Hematopoietic multipotent progenitor cell treated with erythropoietin and hydrocortisone succinate and interleukin-3 and kit ligand, for 17 days (in vitro differentiated cells): ENCODE data around the gene CELF1.

Source experiments
- DNase-seq: peaks from one replicate; pipeline ENCODE4 v3.0.0-alpha.2; 2015; ENCODE audit warnings: low spot score

The CELF1 gene

DNA sequence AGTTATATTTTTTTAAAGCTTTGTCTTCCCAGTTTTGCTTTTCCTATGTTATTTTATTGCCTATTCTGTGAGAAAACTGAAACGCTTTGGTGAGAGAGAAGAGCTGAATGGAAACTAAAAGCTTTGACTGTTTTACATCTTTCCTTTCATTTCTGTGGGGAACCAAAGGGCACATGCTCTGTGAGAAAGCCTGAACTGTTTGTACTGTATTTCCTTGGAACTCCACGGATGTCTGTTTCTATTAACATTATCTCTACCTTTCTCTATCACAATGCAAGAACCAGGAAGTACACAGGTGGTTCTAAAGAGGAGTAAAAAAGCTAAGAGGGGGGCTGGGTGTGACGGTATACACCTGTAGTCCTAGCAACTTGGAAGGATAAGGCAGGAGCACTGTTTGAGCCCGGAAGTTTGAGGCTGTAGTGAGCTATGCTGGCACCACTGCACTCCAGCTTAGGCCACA is 43.8 kb downstream of the CELF1 start:
- DNase-seq = no peak

DNA sequence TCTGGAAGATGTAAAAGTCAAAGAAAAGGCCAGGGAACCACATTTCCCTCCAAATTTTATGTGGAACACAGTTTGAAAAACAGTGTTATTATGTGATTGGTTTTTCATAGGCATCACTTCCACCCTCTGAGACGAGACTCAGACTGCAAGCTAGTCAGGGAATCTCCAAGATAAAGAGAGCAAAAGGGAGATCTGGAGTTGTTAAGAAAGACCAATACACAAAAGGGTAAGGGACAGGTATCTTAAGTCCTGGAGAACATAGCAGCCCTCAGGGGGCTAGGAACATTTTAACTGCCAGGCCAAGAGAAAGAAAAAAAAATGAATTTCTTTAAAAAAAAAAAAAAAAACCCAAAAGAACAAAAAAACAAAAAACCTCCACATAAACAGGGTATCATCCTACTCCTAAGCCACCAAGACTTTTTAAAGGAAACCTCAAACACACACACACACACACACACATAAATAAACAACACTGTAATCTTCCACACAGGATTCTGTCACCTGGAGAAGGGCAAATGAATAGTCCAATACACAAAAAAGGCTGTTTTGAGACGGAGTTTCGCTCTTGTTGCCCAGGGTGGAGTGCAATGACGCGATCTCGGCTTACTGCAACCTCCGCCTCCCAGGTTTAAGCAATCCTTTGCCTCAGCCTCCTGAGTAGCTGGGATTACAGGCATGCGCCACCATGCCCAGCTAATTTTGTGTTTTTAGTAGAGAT is 44.5 kb downstream of the CELF1 start:
- no peak for DNase-seq

DNA sequence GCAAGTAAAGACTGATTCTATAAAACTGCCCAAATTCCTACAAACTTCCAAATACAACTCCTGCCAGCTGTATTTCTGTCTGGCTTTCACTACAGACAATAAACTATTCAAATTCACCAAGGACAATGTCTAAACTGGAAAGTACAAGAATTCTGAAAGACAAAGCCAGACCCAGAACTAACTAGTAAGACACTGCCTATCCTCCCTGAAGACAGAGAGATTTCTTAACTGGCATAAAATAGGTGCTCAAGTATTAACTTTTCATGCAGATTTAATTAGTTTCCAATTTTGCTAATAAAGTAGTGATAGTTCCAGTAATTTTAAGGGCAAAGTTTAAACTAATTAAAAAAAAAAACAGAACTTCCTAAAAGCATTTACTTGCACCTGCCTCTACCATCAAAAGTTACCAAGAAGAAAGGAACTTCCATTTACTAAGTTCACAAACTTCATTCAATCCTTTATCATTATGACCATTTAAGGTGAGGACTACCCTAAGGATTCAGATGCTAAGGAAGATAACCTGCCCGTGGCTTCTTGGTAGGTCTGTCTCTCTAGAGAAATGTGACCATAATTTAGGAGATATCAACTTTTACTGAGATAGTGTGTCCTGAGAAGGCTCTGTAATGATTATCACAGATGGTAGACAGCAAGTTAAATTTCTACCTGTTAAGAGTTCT is 45.2 kb downstream of the CELF1 start:
- no peak for DNase-seq

DNA sequence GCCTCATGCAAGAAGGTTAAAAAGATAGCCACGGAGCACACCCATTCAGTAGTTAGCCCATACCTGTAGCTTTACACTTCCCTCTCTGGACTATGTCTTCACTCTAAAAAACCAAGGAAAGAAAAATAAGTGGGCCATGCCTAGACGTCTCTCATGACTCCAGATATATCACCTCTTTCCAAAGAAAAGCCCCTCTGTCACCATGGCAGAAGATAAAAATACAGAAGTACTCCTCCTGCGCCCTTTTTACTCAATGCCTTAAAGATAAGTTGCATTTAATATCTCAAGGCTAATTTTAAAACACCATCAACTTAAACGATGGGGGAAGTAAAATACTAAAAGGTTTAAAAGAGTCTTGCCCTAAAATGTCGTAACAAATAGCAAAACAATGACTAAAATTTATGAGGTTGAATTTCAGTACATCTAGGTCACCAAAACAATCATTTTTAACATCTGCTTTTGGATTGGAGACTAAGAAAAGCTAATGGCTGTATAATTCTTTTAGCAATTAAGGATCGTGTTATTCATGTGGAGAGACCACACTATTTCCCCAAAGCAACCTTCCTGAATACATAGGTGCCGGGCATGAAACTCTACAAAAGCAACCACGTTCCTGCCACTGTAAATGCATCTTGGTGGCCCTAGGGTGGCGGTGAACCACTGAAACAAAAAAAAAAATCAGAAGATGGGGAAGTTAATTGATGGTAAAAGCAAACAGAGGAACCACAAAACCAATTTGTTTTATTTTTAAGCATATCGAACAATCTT is 46.0 kb downstream of the CELF1 start:
- DNase-seq = no peak

DNA sequence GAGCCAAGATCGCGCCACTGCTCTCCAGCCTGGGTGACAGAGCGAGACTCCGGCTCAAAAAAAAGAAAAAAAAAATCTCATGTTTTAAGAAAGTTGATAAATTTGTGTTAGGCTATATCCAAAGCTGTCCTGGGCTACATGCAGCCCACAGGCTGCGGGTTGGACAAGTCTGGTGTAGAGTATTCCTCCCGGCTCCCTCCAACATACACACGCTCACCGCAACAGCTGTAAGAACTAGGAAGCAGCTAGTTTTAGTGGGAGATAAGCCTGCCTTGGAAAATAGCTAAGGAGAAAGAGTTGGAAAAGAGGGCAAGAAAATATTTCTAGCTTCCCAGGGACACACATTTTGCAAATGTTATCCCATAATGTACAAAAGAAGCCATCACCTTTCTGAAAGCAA is 46.6 kb downstream of the CELF1 start:
- no peak for DNase-seq

DNA sequence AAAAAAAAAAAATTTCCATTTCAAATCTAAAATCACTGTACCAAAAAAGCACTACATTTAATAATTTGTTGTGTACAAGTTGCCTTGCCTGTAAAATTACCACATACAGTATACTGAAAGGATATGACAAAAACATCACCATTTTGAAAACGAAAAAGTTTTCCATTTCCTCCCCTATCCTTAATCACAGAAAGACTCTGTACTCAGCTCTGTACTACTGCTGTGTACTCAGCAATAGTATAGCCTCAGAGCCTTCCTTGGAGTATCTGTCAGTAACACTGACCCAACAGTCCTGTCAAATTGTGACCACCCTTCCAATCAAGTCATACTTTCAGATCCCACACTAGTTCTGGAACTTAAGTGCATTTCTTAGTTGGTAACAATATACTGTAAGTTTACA is 48.0 kb downstream of the CELF1 start:
- DNase-seq = no peak

GRCh38 chr11:47503227-47503626 is 49.7 kb downstream of the CELF1 start:
- DNase-seq = no peak

DNA sequence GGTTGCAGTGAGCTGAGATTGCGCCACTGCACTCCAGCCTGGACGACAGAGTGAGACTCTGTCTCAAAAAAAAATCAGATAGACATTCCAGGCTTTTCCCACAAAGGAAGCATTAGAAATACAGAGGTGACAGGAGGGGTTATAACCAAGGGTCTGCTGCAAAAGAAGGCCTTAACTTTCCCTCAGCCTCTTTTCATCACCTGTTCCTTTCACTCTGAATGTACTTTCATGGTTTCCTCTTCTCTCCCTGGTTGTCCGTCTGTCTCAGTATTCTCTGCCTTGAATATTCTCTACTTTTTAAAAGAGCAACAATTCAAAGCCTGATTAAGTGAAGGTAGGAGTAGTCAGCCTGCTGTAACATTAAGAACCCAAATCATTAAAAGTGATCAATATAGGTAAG is 50.2 kb downstream of the CELF1 start:
- DNase-seq = no peak

DNA sequence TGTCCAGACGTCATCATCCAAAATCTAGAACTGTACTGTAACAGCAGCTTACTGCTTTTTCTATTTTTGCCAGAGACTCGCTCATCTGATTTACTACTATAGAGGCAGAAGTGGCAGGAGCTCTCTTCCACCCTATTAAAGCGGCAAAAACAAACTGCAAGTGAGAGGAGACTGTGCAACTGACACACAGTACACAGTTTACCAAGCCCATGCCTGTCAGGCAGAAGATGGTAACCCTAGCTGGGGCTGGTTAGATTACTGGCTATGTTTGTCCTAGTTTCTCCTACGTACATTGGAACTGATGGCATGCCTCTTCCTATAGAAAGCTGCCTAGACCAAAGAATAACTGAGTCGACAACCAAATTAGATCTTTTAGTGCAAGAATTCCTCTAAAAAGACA is 51.8 kb downstream of the CELF1 start:
- no peak for DNase-seq

DNA sequence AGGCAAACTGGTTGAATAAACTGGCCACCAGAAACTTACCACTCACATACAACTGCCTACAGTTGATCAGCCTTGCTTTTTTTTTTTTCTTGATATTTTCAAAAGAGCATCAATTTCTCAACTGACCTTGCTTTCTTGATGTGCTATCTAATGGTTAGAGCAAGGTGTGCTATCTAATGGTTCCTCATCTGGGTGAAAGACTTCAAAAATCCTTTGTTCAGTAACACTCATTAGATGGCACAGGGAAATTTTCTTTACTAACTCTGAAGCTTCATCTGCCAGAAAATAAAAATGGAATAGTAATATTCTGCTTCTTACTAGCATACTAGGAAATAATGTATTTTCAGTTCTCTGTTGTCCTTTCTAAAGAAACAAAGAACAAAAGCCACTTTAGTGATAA is 52.8 kb downstream of the CELF1 start:
- no peak for DNase-seq

DNA sequence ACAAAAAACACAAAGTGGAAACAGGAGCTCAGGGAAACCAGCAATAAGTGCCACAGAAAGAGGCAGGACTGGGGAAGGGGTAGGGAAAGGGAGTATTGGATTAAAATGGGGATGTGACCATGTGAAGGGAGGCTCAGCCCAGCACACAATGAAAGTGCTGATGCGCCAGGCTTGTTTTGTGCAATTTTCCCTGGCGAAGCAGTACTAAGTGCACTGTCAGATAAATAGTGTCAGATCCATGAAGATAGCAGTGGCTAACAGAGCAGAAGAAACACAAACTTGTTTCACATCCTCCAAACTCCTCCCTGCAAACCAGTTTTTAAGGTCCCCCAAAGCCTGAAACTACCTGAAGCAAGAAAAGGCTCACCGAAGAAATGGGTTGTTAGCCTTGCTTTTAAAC is 53.3 kb downstream of the CELF1 start:
- no peak for DNase-seq

DNA sequence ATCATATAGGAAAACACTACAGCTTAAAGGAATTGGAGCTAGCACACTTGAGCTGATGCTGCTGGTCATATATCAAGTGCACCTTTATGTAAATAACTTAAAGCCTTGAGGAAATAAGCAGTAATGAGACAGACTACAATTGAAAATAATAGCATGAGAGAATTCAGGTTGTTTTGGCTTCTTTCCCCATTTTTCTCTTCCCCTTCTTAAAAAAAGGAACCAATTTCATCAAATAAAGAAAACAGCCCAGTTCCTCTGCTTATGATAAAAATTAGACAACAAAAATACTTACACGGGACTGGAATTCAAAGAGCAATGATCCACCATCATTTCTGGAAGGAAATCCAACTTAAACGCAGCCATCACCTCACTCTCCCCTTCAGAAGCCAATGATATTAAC is 53.8 kb downstream of the CELF1 start:
- DNase-seq = no peak

DNA sequence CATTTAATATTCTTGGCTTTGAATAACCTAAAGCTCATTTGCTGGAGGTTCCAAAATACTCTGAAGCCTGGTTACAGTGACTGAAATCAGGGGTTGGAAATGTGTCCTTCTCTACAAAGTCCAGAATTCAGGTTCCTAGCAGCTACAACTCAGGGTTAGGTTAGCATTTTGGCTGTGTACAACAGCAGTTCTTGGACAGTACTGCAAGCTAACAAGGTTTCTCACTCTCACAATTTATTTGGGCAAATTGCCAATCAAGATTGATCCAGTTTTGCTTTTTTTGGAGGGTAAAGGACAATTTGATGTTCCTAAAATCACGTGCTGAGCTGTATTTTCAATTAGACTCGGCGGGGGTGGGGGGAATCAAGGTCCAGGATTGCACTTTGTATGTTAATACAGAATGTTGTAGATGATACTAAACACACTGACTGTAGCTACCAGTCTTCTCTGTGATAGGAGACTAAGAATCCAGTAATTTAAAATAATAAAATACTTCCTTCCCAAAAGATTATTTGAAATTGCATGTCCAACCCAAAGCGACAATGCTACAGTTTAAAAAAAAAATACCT is 54.3 kb downstream of the CELF1 start:
- no peak for DNase-seq

DNA sequence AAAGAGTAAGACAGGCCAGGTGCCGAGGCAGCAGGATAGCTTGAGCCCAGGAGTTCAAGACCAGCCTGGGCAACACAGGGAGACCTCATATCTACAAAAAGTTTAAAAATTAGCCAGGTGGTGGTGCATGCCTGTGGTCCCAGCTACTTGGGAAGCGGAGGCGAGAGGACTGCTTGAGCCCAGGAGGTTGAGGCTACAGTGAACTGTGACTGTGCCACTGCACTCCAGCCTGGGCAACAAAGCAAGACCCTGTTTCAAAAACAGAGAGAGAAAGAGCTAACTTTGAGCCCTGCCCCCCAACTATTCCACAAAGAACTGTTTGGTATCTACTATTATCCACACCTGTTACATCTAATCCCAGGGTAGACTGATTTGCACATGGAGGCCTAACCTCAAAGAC is 54.8 kb downstream of the CELF1 start:
- no peak for DNase-seq

GRCh38 chr11:47496808-47497207 is 56.1 kb downstream of the CELF1 start:
- DNase-seq = no peak

- no peak for DNase-seq
Measured at GRCh38 chr11:47495856-47496217, 57.1 kb downstream of the CELF1 start.

DNA sequence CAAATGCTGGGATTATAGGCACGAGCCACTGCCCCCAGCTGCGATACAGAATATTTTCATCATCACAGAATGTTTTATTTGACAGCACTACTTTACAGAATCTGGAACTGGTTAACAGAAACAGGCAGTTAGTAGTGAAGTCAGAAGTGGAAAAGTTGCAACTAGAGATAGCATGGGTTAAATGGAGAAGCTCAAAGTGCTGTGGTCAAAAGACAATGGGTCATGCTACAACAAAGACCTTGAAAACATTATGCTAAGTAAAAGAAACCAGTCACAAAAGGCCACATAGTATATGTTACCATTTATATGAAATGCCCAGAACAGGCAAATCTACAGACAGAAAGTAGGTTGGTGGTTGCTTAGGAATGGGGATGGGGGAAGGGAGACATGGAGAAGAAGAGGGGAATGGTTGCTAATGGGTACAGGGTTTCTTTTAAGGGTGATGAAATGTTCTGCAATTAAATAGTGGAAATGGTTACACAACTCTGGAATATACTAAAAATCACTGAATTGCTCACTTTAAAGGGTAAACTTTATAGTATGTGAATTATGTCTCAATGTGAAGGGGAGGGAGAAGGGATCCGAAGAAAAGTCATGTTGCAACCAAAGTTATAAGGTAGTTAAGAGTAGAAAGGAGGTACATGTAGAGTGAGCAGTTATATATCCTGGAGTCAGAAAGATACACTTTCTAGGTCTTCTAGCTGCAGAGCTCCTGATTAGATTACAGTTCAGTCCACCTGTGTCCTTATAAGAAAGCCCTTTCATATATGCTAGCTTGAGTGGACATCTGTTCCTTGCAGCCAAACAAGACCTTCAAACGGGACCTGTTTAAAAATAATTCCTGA is 57.7 kb downstream of the CELF1 start:
- DNase-seq = no peak

DNA sequence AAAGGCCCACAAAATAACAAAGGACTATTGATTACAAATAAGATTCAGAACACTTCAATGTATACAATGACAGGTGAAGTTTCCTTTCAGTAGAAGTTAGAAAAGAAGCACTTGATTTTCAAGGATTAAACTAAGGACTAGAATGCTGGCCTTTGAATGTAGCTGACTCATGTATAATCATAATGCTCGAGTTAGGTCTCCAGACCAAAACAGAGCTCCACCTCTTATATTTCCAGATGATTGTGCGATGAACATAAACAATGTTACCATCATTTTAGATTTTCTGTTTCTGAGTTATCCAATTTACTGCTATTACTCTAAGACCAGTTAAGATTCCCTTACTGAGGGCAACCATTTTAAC is 63.6 kb downstream of the CELF1 start:
- no peak for DNase-seq

- no peak for DNase-seq
Measured at GRCh38 chr11:47488674-47489394, 64.1 kb downstream of the CELF1 start.

DNA sequence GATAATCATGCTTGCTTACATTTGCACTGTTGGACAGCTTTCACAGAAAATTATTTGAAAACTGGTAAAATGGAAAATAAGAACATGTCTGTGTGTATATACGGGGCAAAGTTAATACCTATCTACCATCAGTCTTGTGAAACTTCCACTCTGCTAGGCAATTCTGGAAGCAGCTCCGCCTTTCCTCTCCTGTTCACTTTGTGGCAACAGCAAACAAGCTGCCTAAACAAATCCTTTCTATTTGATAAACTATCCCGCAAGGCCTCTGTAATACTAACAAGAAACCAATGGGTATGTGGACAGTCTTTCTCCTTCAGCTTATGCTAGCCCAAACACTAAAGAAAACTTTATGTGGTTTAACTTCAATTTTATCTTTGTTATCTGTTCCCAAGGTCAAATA is 64.8 kb downstream of the CELF1 start:
- no peak for DNase-seq

DNA sequence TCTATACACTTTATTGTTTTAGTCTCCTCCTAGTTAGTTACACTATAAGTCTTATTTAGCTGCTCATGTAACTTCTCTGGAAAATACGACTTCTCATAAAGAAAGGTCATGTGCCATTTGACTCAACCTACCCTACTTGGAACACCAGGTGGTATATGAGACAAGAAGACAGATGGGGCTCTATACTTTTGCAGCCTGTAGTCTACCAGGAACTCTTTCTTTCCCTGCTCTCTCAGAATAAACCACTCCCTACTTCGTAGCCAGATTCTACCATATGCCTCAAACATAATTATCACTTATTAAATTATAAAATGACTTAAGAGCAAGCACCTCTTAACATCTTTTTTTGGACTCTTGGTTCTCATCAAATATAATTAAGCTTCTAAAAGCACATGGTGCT is 65.5 kb downstream of the CELF1 start:
- DNase-seq = no peak
